SK-N-SH (cell line): ENCODE results near the gene RASSF3. TPM values are rescaled to one million over a fixed set of nuclear protein-coding genes. Genes with fewer than 3 reads are reported as not detected.

Experiments used
- CTCF ChIA-PET: fragments of 300-600, 350-600 bp; formaldehyde crosslinking; extraction: SDS; loops from one replicate; lab custom pipeline; 2021; lab: Yijun Ruan, JAX
- POLR2A ChIA-PET: fragments of 350-600 bp; sonication (Branson Sonifier 250); formaldehyde crosslinking; extraction: SDS; loops from one replicate; lab custom pipeline; 2020; ENCODE audit warnings: antibody characterized with exemption, inconsistent platforms; lab: Yijun Ruan, JAX
- DNase-seq: peaks from one replicate; pipeline ENCODE4 v3.0.0; 2012
- H2AFZ ChIP-seq: fragments of 200-600 bp; sonication (generic); 2 replicates; pipeline ENCODE4 v1.8.1; 2016; ENCODE audit warnings: antibody characterized with exemption, mild to moderate bottlenecking, low read depth
- H3F3A ChIP-seq: fragments of 200-600 bp; sonication (generic); replicated peaks from 2 replicates; pipeline ENCODE3; 2016; ENCODE audit warnings: antibody characterized with exemption, mild to moderate bottlenecking; ENCODE audit not compliant: insufficient read depth
- H3K27ac ChIP-seq, 2 experiments: fragments of 200-500 bp in 1 of 2; fragments of 200-600 bp in 1 of 2; sonication (Bioruptor generic) in 1 of 2; sonication (generic), shearing (Covaris generic) in 1 of 2; 2 replicates each; pipeline versions ENCODE4 v1.5.1 to v1.6.1; 2014 to 2016; ENCODE audit warnings: low read depth in 2 of 2, inconsistent platforms in 1 of 2, low read length in 1 of 2, mild to moderate bottlenecking in 1 of 2, mixed read lengths in 1 of 2
- H3K27me3 ChIP-seq: fragments of 200-600 bp; sonication (generic), shearing (Covaris generic); 2 replicates; pipeline ENCODE4 v1.6.1; 2016; ENCODE audit warnings: mixed run types; ENCODE audit not compliant: insufficient read depth
- H3K36me3 ChIP-seq, 2 experiments: fragments of 200-500 bp in 1 of 2; fragments of 200-600 bp in 1 of 2; sonication (Bioruptor generic) in 1 of 2; sonication (generic) in 1 of 2; replicated peaks in 1 of 2; 2 replicates each; pipeline versions ENCODE3 to v1.5.1; 2014 to 2016; ENCODE audit warnings: low read length in 1 of 2, mild to moderate bottlenecking in 1 of 2; ENCODE audit not compliant: insufficient read depth in 2 of 2, control insufficient read depth in 1 of 2
- H3K4me1 ChIP-seq, 2 experiments: fragments of 200-500 bp in 1 of 2; fragments of 200-600 bp in 1 of 2; sonication (Bioruptor generic) in 1 of 2; sonication (generic), shearing (Covaris generic) in 1 of 2; 2 replicates each; pipeline versions ENCODE4 v1.5.1 to v1.6.1; 2014 to 2016; ENCODE audit warnings: low read depth in 1 of 2, low read length in 1 of 2, mixed run types in 1 of 2; ENCODE audit not compliant: insufficient read depth in 2 of 2, control insufficient read depth in 1 of 2
- H3K4me2 ChIP-seq: fragments of 200-600 bp; sonication (generic), shearing (Covaris generic); 2 replicates; pipeline ENCODE4 v1.6.1; 2017; ENCODE audit warnings: mixed run types
- H3K4me3 ChIP-seq, 2 experiments: fragments of 200-500 bp in 1 of 2; fragments of 200-600 bp in 1 of 2; sonication (Bioruptor generic) in 1 of 2; sonication (generic), shearing (Covaris generic) in 1 of 2; 2 replicates each; pipeline versions ENCODE4 v1.5.1 to v1.8.1; 2014 to 2016; ENCODE audit warnings: low read depth in 2 of 2, inconsistent platforms in 1 of 2, low read length in 1 of 2, mild to moderate bottlenecking in 1 of 2, mixed read lengths in 1 of 2, moderate library complexity in 1 of 2
- H3K79me2 ChIP-seq: fragments of 200-600 bp; sonication (generic); 2 replicates; pipeline ENCODE4 v1.8.1; 2017; ENCODE audit warnings: mild to moderate bottlenecking; ENCODE audit not compliant: insufficient read depth
- H3K9ac ChIP-seq: fragments of 200-600 bp; sonication (generic); 2 replicates; pipeline ENCODE4 v1.6.1; 2017; ENCODE audit warnings: mixed run types
- H3K9me2 ChIP-seq: fragments of 200-600 bp; sonication (generic); 2 replicates; pipeline ENCODE4 v1.6.1; 2017; ENCODE audit warnings: mixed run types
- H3K9me3 ChIP-seq: fragments of 200-600 bp; sonication (generic); 2 replicates; pipeline ENCODE4 v1.6.1; 2017; ENCODE audit warnings: mixed run types, mild to moderate bottlenecking, moderate library complexity
- H4K20me1 ChIP-seq: fragments of 200-600 bp; sonication (generic); 2 replicates; pipeline ENCODE4 v1.6.1; 2017; ENCODE audit warnings: mild to moderate bottlenecking, mixed run types; ENCODE audit not compliant: insufficient read depth
- ELF1 ChIP-seq: IDR thresholded peaks from 2 replicates; pipeline ENCODE4 v1.4.0; 2012
- EP300 ChIP-seq, 2 experiments: IDR thresholded peaks; 2 replicates each; pipeline versions ENCODE4 v1.4.0 to v1.6.1; 2012; ENCODE audit warnings: borderline replicate concordance in 1 of 2, low read depth in 1 of 2, low read length in 1 of 2
- EZH2phosphoT487 ChIP-seq: fragments of 200-600 bp; sonication (generic); IDR thresholded peaks from 2 replicates; pipeline ENCODE4 v1.6.1; 2017; ENCODE audit warnings: low read depth, mixed run types, mild to moderate bottlenecking, antibody characterized with exemption, moderate library complexity, borderline replicate concordance
- FOSL2 ChIP-seq: IDR thresholded peaks from 2 replicates; pipeline ENCODE4 v1.4.0; 2012; ENCODE audit warnings: low read depth, mild to moderate bottlenecking, moderate library complexity, borderline replicate concordance
- FOXJ3 ChIP-seq: sonication (generic); formaldehyde crosslinking; IDR thresholded peaks from 2 replicates; pipeline ENCODE4 v1.5.1; 2020; ENCODE audit warnings: mild to moderate bottlenecking, missing genetic modification reagents
- FOXM1 ChIP-seq: IDR thresholded peaks from 2 replicates; pipeline ENCODE4 v1.4.0; 2012; ENCODE audit warnings: low read depth, mild to moderate bottlenecking
- GATA2 ChIP-seq: sonication (generic); formaldehyde crosslinking; IDR thresholded peaks from 2 replicates; pipeline ENCODE4 v1.5.0; 2020; ENCODE audit warnings: mild to moderate bottlenecking, missing genetic modification reagents
- JUND ChIP-seq: IDR thresholded peaks from 2 replicates; pipeline ENCODE4 v1.4.0; 2012
- MEF2A ChIP-seq: IDR thresholded peaks from 2 replicates; pipeline ENCODE4 v1.4.0; 2012; ENCODE audit warnings: low read depth, borderline replicate concordance
- NFIC ChIP-seq: IDR thresholded peaks from 2 replicates; pipeline ENCODE4 v1.4.0; 2012; ENCODE audit warnings: borderline replicate concordance
- NRF1 ChIP-seq: IDR thresholded peaks from 2 replicates; pipeline ENCODE4 v1.6.1; 2012; ENCODE audit warnings: low read depth, mild to moderate bottlenecking, low read length
- POLR2AphosphoS5 ChIP-seq: IDR thresholded peaks from 2 replicates; pipeline ENCODE4 v1.6.1; 2012; ENCODE audit warnings: low read depth, low read length
- RXRA ChIP-seq: IDR thresholded peaks from 2 replicates; pipeline ENCODE4 v1.4.0; 2012; ENCODE audit warnings: low read depth, mild to moderate bottlenecking, borderline replicate concordance
- SIN3A ChIP-seq: IDR thresholded peaks from 2 replicates; pipeline ENCODE4 v1.6.1; 2012; ENCODE audit warnings: low read depth, mild to moderate bottlenecking, low read length, moderate library complexity, borderline replicate concordance
- SMC3 ChIP-seq: IDR thresholded peaks from 2 replicates; pipeline ENCODE4 v1.6.1; 2012; ENCODE audit warnings: low read depth, low read length, improper control_type of control experiment
- TAF1 ChIP-seq: IDR thresholded peaks from 2 replicates; pipeline ENCODE4 v1.6.1; 2012; ENCODE audit warnings: low read depth, mild to moderate bottlenecking, low read length, moderate library complexity, borderline replicate concordance
- TCF12 ChIP-seq: IDR thresholded peaks from 2 replicates; pipeline ENCODE4 v1.4.0; 2012
- TEAD4 ChIP-seq: IDR thresholded peaks from 2 replicates; pipeline ENCODE4 v1.4.0; 2012; ENCODE audit warnings: mild to moderate bottlenecking, borderline replicate concordance; ENCODE audit not compliant: insufficient read depth
- WGBS: methylation state at CpG from one replicate; pipeline ENCODE4 v1.1.6; 2017; ENCODE audit warnings: low lambda C conversion rate; 5-methylcytosine and 5-hydroxymethylcytosine counted together
- polyA plus RNA-seq, 3 experiments: library from polyadenylated mRNA; depleted of rRNA; stranded (reverse); fragments of >200 nt; gene quantifications; 2 replicates each; pipeline ENCODE4 v1.2.3, GENCODE V29; 2012
- TF ChIP-seq, protein P1 (sequence below): IDR thresholded peaks from 2 replicates; pipeline ENCODE4 v1.6.1; 2012; ENCODE audit warnings: mild to moderate bottlenecking, low read depth, low read length, moderate library complexity
- TF ChIP-seq, protein P2 (sequence below): fragments of 150-350 bp; IDR thresholded peaks from 2 replicates; pipeline ENCODE4 v1.6.1; 2017; ENCODE audit warnings: antibody characterized with exemption, low read length, low read depth, borderline replicate concordance
- TF ChIP-seq, protein P3 (sequence below): IDR thresholded peaks from 2 replicates; pipeline ENCODE4 v1.4.0; 2012; ENCODE audit warnings: low read depth, borderline replicate concordance
- TF ChIP-seq, protein P4 (sequence below): IDR thresholded peaks from 2 replicates; pipeline ENCODE4 v1.4.0; 2012; ENCODE audit warnings: low read depth
- TF ChIP-seq, protein P5 (sequence below): fragments of 150-350 bp; IDR thresholded peaks from 2 replicates; pipeline ENCODE4 v1.6.1; 2016; ENCODE audit warnings: mild to moderate bottlenecking, low read depth, low read length
- TF ChIP-seq, protein P6 (sequence below): IDR thresholded peaks from 2 replicates; pipeline ENCODE4; 2012

Gene RASSF3
- polyA plus RNA-seq, 1 of the 3 experiments (the other 2 are of a cell fraction): 11.1 TPM

DNA sequence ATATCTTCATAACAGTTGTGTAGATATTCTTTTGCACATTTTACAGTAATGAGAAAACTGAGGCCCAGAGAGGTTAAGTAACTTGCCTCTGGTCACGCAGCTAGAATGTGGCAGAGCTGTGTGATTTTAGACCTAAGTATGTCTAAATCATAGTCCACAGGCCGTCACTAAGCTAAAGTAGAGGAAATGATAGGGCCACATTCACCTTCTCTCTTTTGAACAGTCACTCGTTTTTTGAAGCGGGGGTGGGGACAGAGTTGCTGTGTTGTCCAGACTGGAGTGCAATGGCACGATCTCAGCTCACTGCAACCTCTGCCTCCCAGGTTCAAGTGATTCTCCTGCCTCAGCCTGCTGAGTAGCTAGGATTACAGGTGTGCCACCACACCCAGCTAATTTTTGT is 68.5 kb downstream of the RASSF3 start (continued):
- TF ChIP-seq, protein P1, sequence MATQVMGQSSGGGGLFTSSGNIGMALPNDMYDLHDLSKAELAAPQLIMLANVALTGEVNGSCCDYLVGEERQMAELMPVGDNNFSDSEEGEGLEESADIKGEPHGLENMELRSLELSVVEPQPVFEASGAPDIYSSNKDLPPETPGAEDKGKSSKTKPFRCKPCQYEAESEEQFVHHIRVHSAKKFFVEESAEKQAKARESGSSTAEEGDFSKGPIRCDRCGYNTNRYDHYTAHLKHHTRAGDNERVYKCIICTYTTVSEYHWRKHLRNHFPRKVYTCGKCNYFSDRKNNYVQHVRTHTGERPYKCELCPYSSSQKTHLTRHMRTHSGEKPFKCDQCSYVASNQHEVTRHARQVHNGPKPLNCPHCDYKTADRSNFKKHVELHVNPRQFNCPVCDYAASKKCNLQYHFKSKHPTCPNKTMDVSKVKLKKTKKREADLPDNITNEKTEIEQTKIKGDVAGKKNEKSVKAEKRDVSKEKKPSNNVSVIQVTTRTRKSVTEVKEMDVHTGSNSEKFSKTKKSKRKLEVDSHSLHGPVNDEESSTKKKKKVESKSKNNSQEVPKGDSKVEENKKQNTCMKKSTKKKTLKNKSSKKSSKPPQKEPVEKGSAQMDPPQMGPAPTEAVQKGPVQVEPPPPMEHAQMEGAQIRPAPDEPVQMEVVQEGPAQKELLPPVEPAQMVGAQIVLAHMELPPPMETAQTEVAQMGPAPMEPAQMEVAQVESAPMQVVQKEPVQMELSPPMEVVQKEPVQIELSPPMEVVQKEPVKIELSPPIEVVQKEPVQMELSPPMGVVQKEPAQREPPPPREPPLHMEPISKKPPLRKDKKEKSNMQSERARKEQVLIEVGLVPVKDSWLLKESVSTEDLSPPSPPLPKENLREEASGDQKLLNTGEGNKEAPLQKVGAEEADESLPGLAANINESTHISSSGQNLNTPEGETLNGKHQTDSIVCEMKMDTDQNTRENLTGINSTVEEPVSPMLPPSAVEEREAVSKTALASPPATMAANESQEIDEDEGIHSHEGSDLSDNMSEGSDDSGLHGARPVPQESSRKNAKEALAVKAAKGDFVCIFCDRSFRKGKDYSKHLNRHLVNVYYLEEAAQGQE: no peak
- TF ChIP-seq ELF1 (no peak), POLR2AphosphoS5 (no peak), SIN3A (no peak), FOXM1 (no peak), EP300 (IDR thresholded peaks at IDR 0.05; ENCODE audit: borderline replicate concordance in 1 of 2, low read depth in 1 of 2, low read length in 1 of 2) (no peak), SMC3 (no peak), GATA2 (CRISPR knock-in tag) (no peak), TAF1 (no peak), JUND (no peak), MEF2A (no peak), EZH2phosphoT487 (no peak)
- TF ChIP-seq, protein P2, sequence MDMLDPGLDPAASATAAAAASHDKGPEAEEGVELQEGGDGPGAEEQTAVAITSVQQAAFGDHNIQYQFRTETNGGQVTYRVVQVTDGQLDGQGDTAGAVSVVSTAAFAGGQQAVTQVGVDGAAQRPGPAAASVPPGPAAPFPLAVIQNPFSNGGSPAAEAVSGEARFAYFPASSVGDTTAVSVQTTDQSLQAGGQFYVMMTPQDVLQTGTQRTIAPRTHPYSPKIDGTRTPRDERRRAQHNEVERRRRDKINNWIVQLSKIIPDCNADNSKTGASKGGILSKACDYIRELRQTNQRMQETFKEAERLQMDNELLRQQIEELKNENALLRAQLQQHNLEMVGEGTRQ: no peak

DNA sequence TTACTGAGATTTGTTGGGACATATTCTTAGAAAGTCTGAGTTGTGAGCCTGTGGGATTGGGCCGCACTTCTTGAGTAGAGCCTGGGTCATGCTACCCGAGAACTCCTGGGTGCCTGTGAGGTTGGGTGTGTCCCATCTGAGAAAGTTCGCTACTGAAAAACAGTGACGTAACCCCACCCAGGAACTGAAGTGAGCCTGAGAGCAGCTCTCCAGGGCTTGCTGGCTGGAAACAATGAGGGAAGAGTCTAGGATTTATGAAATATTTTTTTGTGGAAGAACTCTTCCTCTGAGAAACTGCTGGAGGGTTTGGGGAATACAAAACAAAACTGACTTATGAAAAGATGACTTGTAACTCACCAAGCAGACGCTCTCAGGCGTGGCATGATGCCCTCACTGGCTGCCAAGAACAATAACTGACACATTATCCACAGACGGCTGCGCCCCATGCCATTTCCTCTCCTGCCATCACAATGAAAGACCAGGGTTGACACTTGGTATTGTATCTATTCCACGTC is 69.2 kb downstream of the RASSF3 start:
- Histone ChIP-seq H3K36me3 (no peaks in the 10 kb centered on the region), H3K9me3 (no peaks in the 10 kb centered on the region), H3K9me2 (no peaks in the 10 kb centered on the region), H3F3A (peaks cover 25% of the 10 kb centered on the region), H3K9ac (peak overlapping the region; percentile 60), H3K27me3 (no peaks in the 10 kb centered on the region), H3K4me1 (peaks cover 30 to 34% of the 10 kb centered on the region in 2 experiments), H3K79me2 (peaks cover 73% of the 10 kb centered on the region), H3K27ac (peak overlapping the region; percentile 86 to 93), H4K20me1 (no peaks in the 10 kb centered on the region), H3K4me3 (peak overlapping the region; percentile 19 to 57; a peak in 3 of 4 replicates), H3K4me2 (peak overlapping the region; percentile 78), H2AFZ (peak overlapping the region; percentile 69; the same call in 1 of the 2 replicates)
- ChIA-PET CTCF (interaction anchor here (0.7 to 1.8 kb wide), 4 partner anchors 10 to 838 kb away, joined by 3 to 6 read pairs (median 4); no protein-coding TSS in a partner anchor), POLR2A (interaction anchor here (0.9 kb wide), 1 partner anchor 71 kb away, joined by 3 read pairs; no protein-coding TSS in a partner anchor)
- 21% methylated on average over 9 of the region's 9 CpGs for WGBS
- peak; percentile 52 for DNase-seq
- peak; percentile 98 for TF ChIP-seq NFIC
- peak; percentile 91 for TF ChIP-seq TCF12
- TF ChIP-seq NRF1: no peak
- 0 out of 2 replicates have a peak, but pooled peaks have one; percentile 16 for TF ChIP-seq FOSL2
- TF ChIP-seq RXRA: no peak
- peak; percentile 68 for TF ChIP-seq JUND
- TF ChIP-seq, protein P3, sequence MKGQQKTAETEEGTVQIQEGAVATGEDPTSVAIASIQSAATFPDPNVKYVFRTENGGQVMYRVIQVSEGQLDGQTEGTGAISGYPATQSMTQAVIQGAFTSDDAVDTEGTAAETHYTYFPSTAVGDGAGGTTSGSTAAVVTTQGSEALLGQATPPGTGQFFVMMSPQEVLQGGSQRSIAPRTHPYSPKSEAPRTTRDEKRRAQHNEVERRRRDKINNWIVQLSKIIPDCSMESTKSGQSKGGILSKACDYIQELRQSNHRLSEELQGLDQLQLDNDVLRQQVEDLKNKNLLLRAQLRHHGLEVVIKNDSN: no peak
- TF ChIP-seq, protein P4, sequence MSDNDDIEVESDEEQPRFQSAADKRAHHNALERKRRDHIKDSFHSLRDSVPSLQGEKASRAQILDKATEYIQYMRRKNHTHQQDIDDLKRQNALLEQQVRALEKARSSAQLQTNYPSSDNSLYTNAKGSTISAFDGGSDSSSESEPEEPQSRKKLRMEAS: peak; percentile 54; the same call in 1 of the 2 replicates
- TF ChIP-seq FOXM1: peak; percentile 38; the same call in 1 of the 2 replicates
- peak; percentile 53; the same call in 1 of the 2 replicates for TF ChIP-seq POLR2AphosphoS5
- TF ChIP-seq, protein P5, sequence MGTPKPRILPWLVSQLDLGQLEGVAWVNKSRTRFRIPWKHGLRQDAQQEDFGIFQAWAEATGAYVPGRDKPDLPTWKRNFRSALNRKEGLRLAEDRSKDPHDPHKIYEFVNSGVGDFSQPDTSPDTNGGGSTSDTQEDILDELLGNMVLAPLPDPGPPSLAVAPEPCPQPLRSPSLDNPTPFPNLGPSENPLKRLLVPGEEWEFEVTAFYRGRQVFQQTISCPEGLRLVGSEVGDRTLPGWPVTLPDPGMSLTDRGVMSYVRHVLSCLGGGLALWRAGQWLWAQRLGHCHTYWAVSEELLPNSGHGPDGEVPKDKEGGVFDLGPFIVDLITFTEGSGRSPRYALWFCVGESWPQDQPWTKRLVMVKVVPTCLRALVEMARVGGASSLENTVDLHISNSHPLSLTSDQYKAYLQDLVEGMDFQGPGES: no peak
- TF ChIP-seq TEAD4: 0 out of 2 replicates have a peak, but pooled peaks have one; percentile 21
- TF ChIP-seq, protein P6, sequence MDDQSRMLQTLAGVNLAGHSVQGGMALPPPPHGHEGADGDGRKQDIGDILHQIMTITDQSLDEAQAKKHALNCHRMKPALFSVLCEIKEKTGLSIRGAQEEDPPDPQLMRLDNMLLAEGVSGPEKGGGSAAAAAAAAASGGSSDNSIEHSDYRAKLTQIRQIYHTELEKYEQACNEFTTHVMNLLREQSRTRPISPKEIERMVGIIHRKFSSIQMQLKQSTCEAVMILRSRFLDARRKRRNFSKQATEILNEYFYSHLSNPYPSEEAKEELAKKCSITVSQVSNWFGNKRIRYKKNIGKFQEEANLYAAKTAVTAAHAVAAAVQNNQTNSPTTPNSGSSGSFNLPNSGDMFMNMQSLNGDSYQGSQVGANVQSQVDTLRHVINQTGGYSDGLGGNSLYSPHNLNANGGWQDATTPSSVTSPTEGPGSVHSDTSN: peak; percentile 97
- TF ChIP-seq SIN3A: peak; percentile 41; the same call in 1 of the 2 replicates
- TF ChIP-seq FOXJ3 (CRISPR knock-in tag): no peak
